Left forelimb (tissue), 1 donor: ENCODE results near the gene ZNF793.

Experiments
- DNase-seq: peaks from one replicate; pipeline ENCODE4 v3.0.0-alpha.2; 2018; ENCODE audit warnings: low spot score

Gene ZNF793

GRCh38 chr19:37565370-37565669 is 58.6 kb downstream of the ZNF793 start:
- no peak for DNase-seq

DNA sequence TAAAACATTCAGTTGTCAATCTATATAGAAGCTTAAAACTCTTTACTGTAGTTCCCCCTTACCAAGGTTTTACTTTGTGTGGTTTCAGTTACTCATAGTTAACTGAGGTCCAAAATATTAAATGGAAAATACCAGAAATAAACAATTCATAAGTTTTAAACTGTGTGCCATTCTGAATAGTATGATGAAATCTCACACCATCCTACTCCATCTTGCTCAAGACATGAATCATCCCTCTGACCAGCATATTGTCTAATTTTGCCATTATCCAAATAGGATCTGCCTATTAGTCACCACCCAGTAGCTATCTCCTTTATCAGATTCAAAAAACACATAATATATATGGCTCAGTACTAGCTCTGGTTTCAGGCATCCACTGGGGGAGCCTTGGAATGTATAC is 65.5 kb downstream of the ZNF793 start:
- DNase-seq: no peak

- DNase-seq: no peak
Observed at GRCh38 chr19:37583340-37583739, 76.6 kb downstream of the ZNF793 start.
